ENCODE results near the gene PROSER3. TPM values are rescaled to one million over a fixed set of nuclear protein-coding genes. Genes with fewer than 3 reads are reported as not detected.

The PROSER3 gene
- total RNA-seq, 1 experiment from 2014 or later, result 37.3 TPM

DNA sequence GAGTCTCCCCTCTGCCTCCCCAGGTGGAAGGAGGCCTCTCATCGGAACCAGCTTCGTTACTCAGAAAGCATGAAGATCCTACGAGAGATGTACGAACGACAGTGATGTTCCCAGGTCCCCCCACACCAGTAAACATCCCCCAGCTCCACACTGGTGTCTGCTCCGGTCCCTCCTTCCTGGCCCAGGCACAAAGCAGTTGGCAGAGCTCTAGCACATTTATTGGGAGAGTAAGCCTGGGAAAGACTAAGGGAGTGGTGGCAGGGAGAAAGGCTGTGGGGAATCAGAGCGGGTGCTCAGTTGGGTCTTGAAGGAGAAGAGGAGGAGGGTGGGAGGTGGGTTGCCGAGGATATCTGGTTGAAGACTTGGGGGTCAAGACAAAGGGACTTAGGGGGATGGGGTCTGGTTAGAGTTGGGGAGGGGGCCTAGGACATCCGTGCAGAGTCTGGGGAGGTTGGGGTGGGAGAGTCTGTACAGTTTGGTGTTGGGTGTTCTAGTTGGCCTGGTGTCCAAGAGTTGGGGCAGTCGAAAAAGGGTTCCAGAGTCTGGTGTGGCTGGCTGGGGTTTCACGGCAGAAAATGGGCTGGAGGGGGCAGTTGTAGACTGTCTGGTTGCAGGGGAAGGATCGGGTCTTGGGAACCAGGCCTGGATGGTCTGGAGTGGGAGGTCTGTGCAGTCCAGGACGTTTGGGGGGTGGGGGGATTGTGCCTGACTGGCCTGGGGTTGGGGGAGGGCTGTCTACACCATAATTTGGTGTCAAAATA, 3.4 kb upstream of the PROSER3 start:
- ChIA-PET POLR2A (no interaction called here), CTCF (no interaction called here)
- intact Hi-C loops (cut with micrococcal nuclease), result no loop called here
- peaks cover 14% of the 10 kb centered on the region for H3K36me3 Mint-ChIP-seq (ENCODE audit: insufficient read depth, unreplicated experiment)
- TF ChIP-seq, protein P1, sequence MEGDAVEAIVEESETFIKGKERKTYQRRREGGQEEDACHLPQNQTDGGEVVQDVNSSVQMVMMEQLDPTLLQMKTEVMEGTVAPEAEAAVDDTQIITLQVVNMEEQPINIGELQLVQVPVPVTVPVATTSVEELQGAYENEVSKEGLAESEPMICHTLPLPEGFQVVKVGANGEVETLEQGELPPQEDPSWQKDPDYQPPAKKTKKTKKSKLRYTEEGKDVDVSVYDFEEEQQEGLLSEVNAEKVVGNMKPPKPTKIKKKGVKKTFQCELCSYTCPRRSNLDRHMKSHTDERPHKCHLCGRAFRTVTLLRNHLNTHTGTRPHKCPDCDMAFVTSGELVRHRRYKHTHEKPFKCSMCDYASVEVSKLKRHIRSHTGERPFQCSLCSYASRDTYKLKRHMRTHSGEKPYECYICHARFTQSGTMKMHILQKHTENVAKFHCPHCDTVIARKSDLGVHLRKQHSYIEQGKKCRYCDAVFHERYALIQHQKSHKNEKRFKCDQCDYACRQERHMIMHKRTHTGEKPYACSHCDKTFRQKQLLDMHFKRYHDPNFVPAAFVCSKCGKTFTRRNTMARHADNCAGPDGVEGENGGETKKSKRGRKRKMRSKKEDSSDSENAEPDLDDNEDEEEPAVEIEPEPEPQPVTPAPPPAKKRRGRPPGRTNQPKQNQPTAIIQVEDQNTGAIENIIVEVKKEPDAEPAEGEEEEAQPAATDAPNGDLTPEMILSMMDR (IDR thresholded peaks at IDR 0.05; ENCODE audit: unreplicated experiment), result no peak
- BruUV-seq (replicated peaks), result no TSS peak
- no peak overlapping the region for H3K4me3 Mint-ChIP-seq (ENCODE audit: unreplicated experiment)
- H3K27ac Mint-ChIP-seq (ENCODE audit: low read depth, unreplicated experiment), result no peak overlapping the region
- no peak for DNase-seq (ENCODE audit: unreplicated experiment)
- no peaks in the 10 kb centered on the region for H3K27me3 Mint-ChIP-seq (ENCODE audit: insufficient read depth, unreplicated experiment)
- H3K9me3 Mint-ChIP-seq (ENCODE audit: unreplicated experiment), result no peaks in the 10 kb centered on the region
- peaks cover 11% of the 10 kb centered on the region for H3K4me1 Mint-ChIP-seq (ENCODE audit: insufficient read depth, unreplicated experiment)

DNA sequence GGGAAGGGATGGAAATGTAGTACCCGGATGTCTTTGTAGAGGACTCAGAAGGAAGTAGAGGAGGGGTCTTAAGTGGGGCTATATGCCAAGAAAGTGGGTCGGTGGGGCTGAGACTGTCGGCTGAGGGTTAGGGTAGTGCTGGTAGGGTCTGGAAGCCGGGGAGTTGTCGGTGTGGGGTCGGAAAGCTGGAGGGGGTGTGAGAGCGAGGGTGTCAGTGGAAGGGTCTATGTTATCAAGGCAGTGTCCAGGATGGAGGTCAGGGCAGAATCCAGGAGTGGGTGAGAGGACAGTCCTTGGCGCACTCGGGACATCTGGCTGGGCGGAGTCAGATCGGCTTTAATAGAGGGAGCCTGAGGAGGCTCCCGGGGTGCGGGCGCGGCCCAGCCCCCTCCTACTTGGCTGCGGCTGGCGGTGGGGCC, 2.8 kb upstream of the PROSER3 start:
- CTCF ChIA-PET, result no interaction called here

DNA sequence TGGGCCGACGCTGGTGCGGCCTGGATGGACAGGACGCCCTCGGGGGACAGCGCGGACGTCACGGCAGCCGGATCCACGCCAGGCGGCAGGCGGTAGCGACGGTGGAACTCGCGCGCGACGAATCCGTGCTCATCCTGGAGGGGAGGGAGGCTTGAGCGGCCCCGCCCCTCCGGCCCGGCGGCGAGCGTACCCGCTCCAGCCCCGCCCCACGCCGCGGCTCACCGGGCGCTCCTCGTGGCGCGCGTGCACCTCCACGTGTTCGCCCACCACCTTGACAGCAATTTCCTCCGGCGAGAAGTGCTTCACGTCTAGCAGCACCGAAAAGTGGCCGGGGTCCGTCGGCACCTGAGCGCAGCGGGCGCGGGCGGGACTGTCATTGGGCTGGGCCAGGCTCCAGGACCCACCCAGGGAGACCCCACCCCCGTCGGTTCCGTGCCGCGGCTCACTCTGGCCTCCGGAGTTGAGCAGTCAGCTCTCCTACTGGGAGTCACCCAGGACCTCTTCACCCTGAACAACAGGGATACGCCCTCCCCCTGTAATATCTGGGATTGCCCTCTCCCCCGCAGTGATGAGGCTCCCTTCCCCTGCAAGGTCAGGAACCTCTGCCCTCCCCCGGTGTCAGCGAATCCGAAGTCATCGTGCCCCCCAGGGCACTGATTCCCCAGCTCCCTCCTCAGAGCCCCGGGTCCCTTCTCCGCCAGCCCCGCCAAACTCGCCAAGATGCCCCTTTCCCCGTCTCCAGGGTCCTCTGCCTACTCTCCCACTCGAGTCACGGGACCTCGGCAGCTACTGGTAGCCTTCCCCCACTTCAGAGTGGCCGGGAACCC, 2.2 kb upstream of the PROSER3 start:
- intact Hi-C loops (cut with micrococcal nuclease), result no loop called here
- no peak overlapping the region for H3K27ac Mint-ChIP-seq (ENCODE audit: low read depth, unreplicated experiment)
- no TSS peak for BruUV-seq (replicated peaks)
- CTCF ChIA-PET, result no interaction called here
- H3K4me3 Mint-ChIP-seq (ENCODE audit: unreplicated experiment), result no peak overlapping the region
- H3K9me3 Mint-ChIP-seq (ENCODE audit: unreplicated experiment), result no peaks in the 10 kb centered on the region
- no peak for DNase-seq (ENCODE audit: unreplicated experiment)
- TF ChIP-seq, protein P1 (IDR thresholded peaks at IDR 0.05; ENCODE audit: unreplicated experiment), result no peak
- no peaks in the 10 kb centered on the region for H3K27me3 Mint-ChIP-seq (ENCODE audit: insufficient read depth, unreplicated experiment)
- peaks cover 22% of the 10 kb centered on the region for H3K36me3 Mint-ChIP-seq (ENCODE audit: insufficient read depth, unreplicated experiment)
- peaks cover 8% of the 10 kb centered on the region for H3K4me1 Mint-ChIP-seq (ENCODE audit: insufficient read depth, unreplicated experiment)
- POLR2A ChIA-PET, result interaction anchor here (0.8 kb wide), 1 partner anchor 11 kb away, joined by 3 read pairs; the partner anchor contains the start of genes PSENEN and U2AF1L4

More for the DNA sequence above, 2.8 kb upstream of the PROSER3 start:
- POLR2A ChIA-PET, result no interaction called here
- intact Hi-C loops (cut with micrococcal nuclease), result no loop called here
- no peak overlapping the region for H3K27ac Mint-ChIP-seq (ENCODE audit: low read depth, unreplicated experiment)
- BruUV-seq (replicated peaks), result no TSS peak
- H3K36me3 Mint-ChIP-seq (ENCODE audit: insufficient read depth, unreplicated experiment), result peaks cover 15% of the 10 kb centered on the region
- DNase-seq (ENCODE audit: unreplicated experiment), result no peak
- H3K27me3 Mint-ChIP-seq (ENCODE audit: insufficient read depth, unreplicated experiment), result no peaks in the 10 kb centered on the region
- TF ChIP-seq, protein P1 (IDR thresholded peaks at IDR 0.05; ENCODE audit: unreplicated experiment), result no peak
- no peak overlapping the region for H3K4me3 Mint-ChIP-seq (ENCODE audit: unreplicated experiment)
- no peaks in the 10 kb centered on the region for H3K9me3 Mint-ChIP-seq (ENCODE audit: unreplicated experiment)
- peaks cover 8% of the 10 kb centered on the region for H3K4me1 Mint-ChIP-seq (ENCODE audit: insufficient read depth, unreplicated experiment)
